HG03432 (cell line): ENCODE data around the gene GRM5.
"Not testable (repeated sequence)": the region's sequence is repeated elsewhere in the genome, so short reads cannot be mapped to it uniquely, and the experiment has no call there.

ENCODE experiments used
- ATAC-seq: cut with Tn5 transposase; IDR thresholded peaks from one replicate; pipeline ENCODE4 v1.9.1; 2021; ENCODE audit warnings: mild to moderate bottlenecking, moderate library complexity; ENCODE audit not compliant: unreplicated experiment

Gene GRM5

DNA sequence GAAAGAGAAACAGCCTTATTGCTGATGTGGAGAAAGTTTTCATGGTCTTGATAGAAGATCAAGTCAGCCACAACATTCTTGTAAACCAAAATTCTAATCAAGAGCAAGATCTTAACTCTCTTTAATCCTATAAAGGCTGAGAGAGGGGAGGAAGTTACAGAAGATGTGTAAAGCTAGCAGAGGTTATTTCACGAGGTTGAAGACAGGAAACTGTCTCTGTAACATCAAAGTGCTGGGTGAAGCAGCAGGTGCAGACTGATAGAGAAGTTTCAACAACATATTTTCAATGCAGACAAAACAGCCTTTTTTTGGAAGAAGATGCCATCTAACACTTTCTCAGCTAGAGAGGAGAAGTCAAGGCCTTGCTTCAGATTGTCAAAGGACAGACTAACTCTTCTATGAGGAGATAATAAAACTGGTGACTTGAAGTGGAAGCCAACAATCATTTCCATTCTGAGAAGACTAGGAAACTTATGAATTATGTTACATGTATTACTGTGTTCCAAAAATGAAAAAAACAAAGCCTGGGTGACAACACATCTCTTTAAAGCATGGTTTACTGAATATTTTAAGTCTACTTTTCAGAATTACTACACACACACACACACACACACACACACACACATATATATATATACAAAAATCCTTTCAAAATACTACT lies 221.9 kb downstream of the GRM5 start:
- ATAC-seq, result not testable (repeated sequence)

GRCh38 chr11:88838139-88838538 lies 227.6 kb downstream of the GRM5 start:
- ATAC-seq, result not testable (repeated sequence)

- ATAC-seq, result not testable (repeated sequence)
Observed at GRCh38 chr11:88835709-88836108, 230.1 kb downstream of the GRM5 start.

- ATAC-seq, result no peak
Observed at GRCh38 chr11:88831303-88831890, 234.4 kb downstream of the GRM5 start.

- no peak for ATAC-seq
Observed at GRCh38 chr11:88827018-88827676, 238.6 kb downstream of the GRM5 start.

GRCh38 chr11:88819616-88820015 lies 246.2 kb downstream of the GRM5 start:
- no peak for ATAC-seq

DNA sequence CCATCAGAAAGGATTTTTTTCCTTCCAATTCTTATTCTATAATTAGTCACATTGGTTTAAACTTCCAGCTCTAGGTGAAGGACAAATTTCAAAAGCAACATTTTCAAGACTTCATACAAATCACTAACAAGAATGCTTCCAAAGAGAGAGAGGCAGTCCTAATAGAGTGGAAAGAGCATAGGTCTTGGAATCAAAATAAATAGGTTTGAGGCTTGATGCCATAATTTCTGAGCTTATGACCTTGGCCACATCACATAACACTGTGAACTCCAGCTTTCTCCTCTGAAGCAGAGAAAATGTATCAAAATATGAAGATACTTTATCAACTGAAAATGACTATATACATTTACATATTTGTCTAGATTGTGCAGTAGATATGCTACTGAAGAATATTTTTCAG lies 246.8 kb downstream of the GRM5 start:
- no peak for ATAC-seq

- ATAC-seq, result no peak
Observed at GRCh38 chr11:88815505-88815904, 250.3 kb downstream of the GRM5 start.

DNA sequence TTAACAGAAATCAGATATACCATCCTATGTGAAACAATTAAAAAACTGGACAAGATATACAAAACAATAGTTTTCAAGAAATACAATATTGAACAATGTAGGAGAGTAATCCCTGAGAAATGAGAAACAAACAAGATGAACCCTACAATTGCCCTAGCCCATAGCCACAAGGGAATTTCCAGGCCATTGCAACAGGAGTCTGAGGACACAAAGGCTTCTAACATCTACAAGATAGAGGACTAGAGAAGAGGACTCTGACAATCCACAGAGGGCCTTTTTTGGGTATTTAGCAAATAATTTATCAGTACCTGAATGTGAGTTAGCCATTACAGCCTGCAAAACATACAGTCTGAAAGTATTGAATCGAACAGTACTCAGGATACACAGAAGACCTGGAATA lies 251.7 kb downstream of the GRM5 start:
- peak; percentile 50 for ATAC-seq

DNA sequence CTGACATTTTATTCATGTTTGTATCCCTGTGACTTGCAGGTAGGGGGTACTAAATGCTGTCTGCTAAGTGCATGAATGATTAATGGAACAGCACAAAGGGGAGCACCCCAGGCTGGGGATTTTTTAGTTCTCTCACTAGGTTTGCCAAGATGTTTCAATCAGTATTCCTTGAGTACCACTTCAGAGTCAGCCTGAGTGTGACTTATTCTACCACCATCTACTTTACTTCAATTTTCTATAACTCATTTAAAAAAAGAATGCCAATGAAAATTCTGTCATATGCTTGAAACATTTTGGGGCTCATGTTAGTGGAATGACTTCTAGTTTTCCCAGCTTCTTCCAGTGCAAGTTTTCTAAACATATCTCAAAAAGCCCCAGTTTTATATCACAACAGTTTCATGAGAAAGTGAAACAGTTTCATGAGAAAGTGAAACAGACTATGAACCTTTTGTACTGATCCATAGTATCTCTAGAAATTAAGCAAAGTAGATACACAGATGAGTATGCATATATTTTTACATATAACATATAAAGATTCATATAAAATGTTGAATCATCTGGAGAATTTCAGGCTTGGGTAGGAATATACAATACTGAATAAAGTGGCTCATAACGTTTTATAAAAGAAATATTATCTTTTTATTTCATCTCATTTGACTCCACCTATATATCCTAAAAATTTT lies 252.4 kb downstream of the GRM5 start:
- peak; percentile 93 for ATAC-seq

GRCh38 chr11:88810420-88811097 lies 255.2 kb downstream of the GRM5 start:
- ATAC-seq, result no peak

GRCh38 chr11:88809126-88809525 lies 256.7 kb downstream of the GRM5 start:
- no peak for ATAC-seq

DNA sequence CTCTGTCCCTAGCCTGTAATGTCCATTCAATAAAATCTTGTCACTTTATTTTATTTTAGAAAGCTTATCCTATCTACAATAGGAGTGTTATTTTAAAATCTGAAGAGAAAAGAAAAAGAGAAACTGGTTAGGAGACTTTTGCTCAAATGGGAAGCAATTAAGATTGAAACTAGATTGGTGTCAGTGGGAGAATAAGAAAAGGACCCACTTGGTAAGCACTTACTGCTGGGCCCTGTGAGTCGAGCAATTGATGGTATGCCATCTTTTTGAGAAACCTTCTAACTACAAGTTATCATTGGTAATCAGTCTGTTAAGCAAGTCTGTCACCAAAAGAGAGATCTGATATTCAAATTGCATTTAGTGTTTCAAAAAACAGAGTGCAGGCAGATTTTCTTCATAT lies 258.4 kb downstream of the GRM5 start:
- ATAC-seq, result peak; percentile 55

- ATAC-seq, result peak; percentile 35
Observed at GRCh38 chr11:88806410-88806809, 259.4 kb downstream of the GRM5 start.

DNA sequence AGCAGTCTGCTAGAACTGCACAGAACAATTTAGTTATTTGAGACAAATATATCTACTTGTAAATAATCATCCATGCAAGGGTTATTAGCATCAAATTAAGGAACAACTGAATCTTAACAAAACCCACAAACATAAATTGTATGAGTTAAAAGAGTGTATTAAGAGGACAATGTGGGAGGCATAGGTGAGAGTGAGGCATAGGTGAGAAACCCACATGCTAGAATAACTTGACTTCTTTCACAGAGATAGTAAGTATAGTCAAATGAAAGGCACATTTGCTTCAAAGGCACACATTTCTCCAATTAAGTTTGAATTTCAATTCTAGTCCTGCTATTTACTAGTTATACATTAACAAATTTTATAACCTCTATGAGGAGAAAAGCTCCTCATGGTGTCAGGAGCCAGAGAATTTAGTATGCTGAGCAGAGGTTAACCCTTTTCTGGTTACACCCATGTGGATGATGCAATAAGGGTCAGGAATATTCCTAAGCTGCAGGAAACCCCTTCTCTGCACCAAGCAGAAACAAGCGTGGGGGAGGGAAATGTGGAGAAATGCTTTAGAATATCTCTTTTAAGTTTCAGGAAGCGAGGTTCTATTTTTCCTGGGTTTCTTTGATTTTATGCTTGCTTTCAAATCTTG lies 264.2 kb downstream of the GRM5 start:
- ATAC-seq, result no peak

- ATAC-seq, result no peak
Observed at GRCh38 chr11:88799771-88800500, 265.8 kb downstream of the GRM5 start.

GRCh38 chr11:88790182-88790581 lies 275.6 kb downstream of the GRM5 start:
- no peak for ATAC-seq

GRCh38 chr11:88779577-88779976 lies 286.2 kb downstream of the GRM5 start:
- no peak for ATAC-seq

- ATAC-seq, result no peak
Observed at GRCh38 chr11:88770475-88771079, 295.2 kb downstream of the GRM5 start.

- no peak for ATAC-seq
Observed at GRCh38 chr11:88744140-88744539, 321.6 kb downstream of the GRM5 start.
